H1 (cell line): Measurements from ENCODE around the gene CEP170. TPM values are rescaled to one million over a fixed set of nuclear protein-coding genes. Genes with fewer than 3 reads are reported as not detected.

Experiments used
- CTCF ChIA-PET: fragments of 300-600 bp; sonication (Branson Sonifier 250); formaldehyde crosslinking; loops from one replicate; lab custom pipeline; 2021; ENCODE audit not compliant: partially characterized antibody; lab: Charles Lee
- POLR2A ChIA-PET: fragments of 300-600 bp; sonication (Branson Sonifier 250); formaldehyde crosslinking; loops from one replicate; lab custom pipeline; 2021; ENCODE audit warnings: inconsistent platforms; ENCODE audit not compliant: partially characterized antibody; lab: Charles Lee
- DNase-seq, 2 experiments: peaks; one replicate each; pipeline versions ENCODE4 v3.0.0 to v3.0.0-alpha.2; 2010 to 2022; ENCODE audit warnings: low spot score in 2 of 2, low read depth in 1 of 2, mixed read lengths in 1 of 2
- FAIRE-seq: peaks from 2 replicates; lab custom pipeline; 2011; peaks lifted over from hg19 to GRCh38; lab: Jason Lieb, UNC
- H2AFZ ChIP-seq: 2 replicates; pipeline ENCODE4 v1.8.1; 2012; ENCODE audit warnings: low read length, inconsistent platforms
- H2AK5ac ChIP-seq: 2 replicates; pipeline ENCODE4 v1.6.1; 2013; ENCODE audit warnings: low read depth, low read length
- H2BK120ac ChIP-seq: replicated peaks from 2 replicates; pipeline ENCODE3; 2013; ENCODE audit warnings: low read depth, low read length, inconsistent platforms
- H2BK12ac ChIP-seq: 2 replicates; pipeline ENCODE4 v1.6.1; 2013; ENCODE audit warnings: low read depth, low read length
- H2BK15ac ChIP-seq: 2 replicates; pipeline ENCODE4 v1.6.1; 2013; ENCODE audit warnings: low read length
- H2BK20ac ChIP-seq: 2 replicates; pipeline ENCODE4 v1.6.1; 2013; ENCODE audit warnings: low read length
- H2BK5ac ChIP-seq: 2 replicates; pipeline ENCODE4 v1.6.1; 2013; ENCODE audit warnings: low read depth, low read length
- H3K14ac ChIP-seq: 2 replicates; pipeline ENCODE4 v1.6.1; 2013; ENCODE audit warnings: inconsistent platforms; ENCODE audit not compliant: insufficient read length
- H3K18ac ChIP-seq: 2 replicates; pipeline ENCODE4 v1.6.1; 2013; ENCODE audit warnings: low read length; ENCODE audit errors: extremely low read depth
- H3K23ac ChIP-seq: 2 replicates; pipeline ENCODE4 v1.6.1; 2013; ENCODE audit warnings: inconsistent platforms; ENCODE audit not compliant: insufficient read length
- H3K23me2 ChIP-seq: 2 replicates; pipeline ENCODE4 v1.6.1; 2013; ENCODE audit warnings: low read depth, low read length
- H3K27ac ChIP-seq: 2 replicates; pipeline ENCODE4 v1.6.1; 2011; ENCODE audit warnings: low read depth, low read length, inconsistent platforms
- H3K27me3 ChIP-seq, 4 experiments: replicated peaks in 1 of 4; 1 replicate in 1 of 4; 2 replicates in 3 of 4; pipeline versions ENCODE4 v1.6.1 to v1.8.1; 2011 to 2013; ENCODE audit warnings: low read length in 3 of 4, mild to moderate bottlenecking in 3 of 4, inconsistent platforms in 2 of 4, mixed read lengths in 2 of 4, moderate library complexity in 1 of 4; ENCODE audit not compliant: control insufficient read depth in 3 of 4, insufficient read depth in 3 of 4; ENCODE audit errors: extremely low read depth in 1 of 4
- H3K36me3 ChIP-seq, 4 experiments: 2 replicates each; pipeline versions ENCODE4 v1.6.1 to v1.8.1; 2011 to 2013; ENCODE audit warnings: mild to moderate bottlenecking in 4 of 4, low read length in 3 of 4, moderate library complexity in 2 of 4, control low read depth in 1 of 4, inconsistent platforms in 1 of 4; ENCODE audit not compliant: insufficient read depth in 4 of 4, control insufficient read depth in 2 of 4
- H3K4ac ChIP-seq: replicated peaks from 2 replicates; pipeline ENCODE3; 2013; ENCODE audit warnings: low read length, low read depth, mixed read lengths, inconsistent platforms; ENCODE audit not compliant: insufficient read length
- H3K4me1 ChIP-seq, 4 experiments: replicated peaks in 1 of 4; 1 replicate in 1 of 4; 2 replicates in 3 of 4; pipeline versions ENCODE4 v1.6.1 to v1.8.1; 2011 to 2013; ENCODE audit warnings: low read length in 3 of 4, inconsistent platforms in 2 of 4, mixed read lengths in 1 of 4; ENCODE audit not compliant: insufficient read depth in 4 of 4, control insufficient read depth in 3 of 4
- H3K4me2 ChIP-seq, 2 experiments: 2 replicates each; pipeline versions ENCODE4 v1.6.1 to v1.8.1; 2011 to 2013; ENCODE audit warnings: low read depth in 2 of 2, low read length in 2 of 2, control low read depth in 1 of 2, inconsistent platforms in 1 of 2, mild to moderate bottlenecking in 1 of 2; ENCODE audit not compliant: insufficient read depth in 1 of 2
- H3K4me3 ChIP-seq, 4 experiments: fragments of 200-600, 300-600 bp in 1 of 4; sonication (generic), shearing (Covaris generic), sonication (Bioruptor Twin) in 1 of 4; 2 replicates each; pipeline versions ENCODE4 v1.5.1 to v1.8.1; 2011 to 2016; ENCODE audit warnings: low read length in 4 of 4, low read depth in 3 of 4, control low read depth in 2 of 4, inconsistent platforms in 2 of 4, mild to moderate bottlenecking in 2 of 4, mixed read lengths in 1 of 4, moderate library complexity in 1 of 4; ENCODE audit not compliant: insufficient read depth in 2 of 4; ENCODE audit errors: extremely low read depth in 1 of 4
- H3K56ac ChIP-seq: replicated peaks from 2 replicates; pipeline ENCODE3; 2013; ENCODE audit warnings: low read depth, mild to moderate bottlenecking, mixed read lengths, low read length, inconsistent platforms; ENCODE audit not compliant: insufficient read length
- H3K79me1 ChIP-seq: 2 replicates; pipeline ENCODE4 v1.6.1; 2013; ENCODE audit warnings: low read depth, low read length, control low read depth
- H3K79me2 ChIP-seq, 2 experiments: 2 replicates each; pipeline versions ENCODE4 v1.6.1 to v1.8.1; 2012 to 2013; ENCODE audit warnings: low read length in 2 of 2, mild to moderate bottlenecking in 2 of 2, inconsistent platforms in 1 of 2; ENCODE audit not compliant: insufficient read depth in 2 of 2, control insufficient read depth in 1 of 2
- H3K9ac ChIP-seq, 4 experiments: replicated peaks in 1 of 4; 1 replicate in 1 of 4; 2 replicates in 3 of 4; pipeline versions ENCODE4 v1.6.1 to v1.8.1; 2011 to 2013; ENCODE audit warnings: low read depth in 3 of 4, low read length in 3 of 4, control low read depth in 2 of 4, mild to moderate bottlenecking in 2 of 4, moderate library complexity in 2 of 4, inconsistent platforms in 1 of 4; ENCODE audit errors: extremely low read depth in 1 of 4
- H3K9me3 ChIP-seq, 2 experiments: 2 replicates each; pipeline versions ENCODE4 v1.6.1 to v1.8.1; 2012 to 2013; ENCODE audit warnings: mild to moderate bottlenecking in 2 of 2, moderate library complexity in 2 of 2, control low read depth in 1 of 2, inconsistent platforms in 1 of 2, low read depth in 1 of 2, low read length in 1 of 2, mixed read lengths in 1 of 2; ENCODE audit not compliant: insufficient read depth in 2 of 2
- H4K20me1 ChIP-seq, 2 experiments: replicated peaks in 1 of 2; 2 replicates each; pipeline versions ENCODE3 to v1.8.1; 2011 to 2013; ENCODE audit warnings: inconsistent platforms in 2 of 2, low read length in 2 of 2, mild to moderate bottlenecking in 1 of 2; ENCODE audit not compliant: insufficient read depth in 2 of 2, control insufficient read depth in 1 of 2
- H4K5ac ChIP-seq: 2 replicates; pipeline ENCODE4 v1.6.1; 2013; ENCODE audit warnings: low read length, low read depth, mixed read lengths, inconsistent platforms; ENCODE audit not compliant: insufficient read length
- H4K8ac ChIP-seq: 2 replicates; pipeline ENCODE4 v1.8.0; 2013; ENCODE audit warnings: mild to moderate bottlenecking, moderate library complexity, low read length, inconsistent platforms; ENCODE audit not compliant: insufficient read depth; ENCODE audit errors: extremely low read depth
- H4K91ac ChIP-seq: replicated peaks from 2 replicates; pipeline ENCODE3; 2013; ENCODE audit warnings: low read length, mixed read lengths, inconsistent platforms; ENCODE audit not compliant: insufficient read length
- BACH1 ChIP-seq: IDR thresholded peaks from 2 replicates; pipeline ENCODE4 v1.6.1; 2012; ENCODE audit warnings: low read length, improper control_type of control experiment
- BCL11A ChIP-seq, 2 experiments: IDR thresholded peaks; one replicate each; pipeline ENCODE4 v1.6.1; 2011; ENCODE audit warnings: low read depth in 2 of 2, low read length in 2 of 2, mild to moderate bottlenecking in 2 of 2
- E2F6 ChIP-seq: IDR thresholded peaks from 2 replicates; pipeline ENCODE4 v1.6.1; 2012; ENCODE audit warnings: inconsistent platforms
- EGR1 ChIP-seq: IDR thresholded peaks from 2 replicates; pipeline ENCODE4 v1.6.1; 2011; ENCODE audit warnings: low read depth, low read length, borderline replicate concordance
- JUN ChIP-seq: IDR thresholded peaks from 2 replicates; pipeline ENCODE4 v1.6.1; 2011; ENCODE audit warnings: low read depth, mild to moderate bottlenecking, improper control_type of control experiment, low read length
- KDM4A ChIP-seq: IDR thresholded peaks from one replicate; pipeline ENCODE4 v1.7.1; 2012; ENCODE audit warnings: low read depth, mild to moderate bottlenecking, moderate library complexity, low read length, inconsistent platforms; ENCODE audit not compliant: severe bottlenecking
- MAFK ChIP-seq: IDR thresholded peaks from 2 replicates; pipeline ENCODE4 v1.6.1; 2012; ENCODE audit warnings: low read depth, mild to moderate bottlenecking, improper control_type of control experiment, low read length
- NANOG ChIP-seq: IDR thresholded peaks from 2 replicates; pipeline ENCODE4 v1.6.1; 2011; ENCODE audit warnings: low read length, low read depth, mild to moderate bottlenecking, inconsistent platforms; ENCODE audit not compliant: insufficient read depth, poor library complexity, severe bottlenecking
- NRF1 ChIP-seq: IDR thresholded peaks from 2 replicates; pipeline ENCODE4 v1.6.1; 2011; ENCODE audit warnings: mild to moderate bottlenecking, low read depth, low read length, improper control_type of control experiment
- SUZ12 ChIP-seq: fragments of 200-600 bp; sonication (generic); IDR thresholded peaks from 2 replicates; pipeline ENCODE4 v1.6.1; 2012; ENCODE audit warnings: mild to moderate bottlenecking, inconsistent platforms, low read length, moderate library complexity, mixed read lengths
- TBP ChIP-seq: IDR thresholded peaks from 2 replicates; pipeline ENCODE4 v1.6.1; 2011; ENCODE audit warnings: low read depth, low read length, improper control_type of control experiment
- TEAD4 ChIP-seq: IDR thresholded peaks from 2 replicates; pipeline ENCODE4 v1.6.1; 2012; ENCODE audit warnings: low read depth, low read length, inconsistent platforms, mixed read lengths
- ZNF274 ChIP-seq: IDR thresholded peaks from 2 replicates; pipeline ENCODE4 v1.7.0; 2012; ENCODE audit warnings: low read length, borderline replicate concordance; ENCODE audit errors: extremely low read depth
- WGBS, 2 experiments: shearing (Covaris generic) in 1 of 2; methylation state at CpG; one replicate each; pipeline versions ENCODE4 v1.1.6 to v1.1.7; 2013 to 2015; ENCODE audit warnings: low lambda C conversion rate in 2 of 2, mixed read lengths in 2 of 2, inconsistent platforms in 1 of 2, low coverage in 1 of 2, missing lambda C conversion rate in 1 of 2; ENCODE audit not compliant: insufficient replicate concordance in 2 of 2, insufficient coverage in 1 of 2, insufficient read length in 1 of 2; ENCODE audit errors: extremely low coverage in 1 of 2, missing lambda C conversion rate in 1 of 2; 5-methylcytosine and 5-hydroxymethylcytosine counted together
- polyA plus RNA-seq, 7 experiments: library from polyadenylated mRNA; depleted of rRNA in 3 of 7; stranded (reverse) in 5 of 7; unstranded in 2 of 7; fragments of >200 nt in 5 of 7; fragments of 200-250 nt in 2 of 7; gene quantifications; 1 replicate in 5 of 7; 2 replicates in 1 of 7; 4 replicates in 1 of 7; pipeline versions ENCODE4 v1.2.1 to v1.2.3, GENCODE V29; 2011 to 2013; ENCODE audit warnings: missing spikeins in 2 of 7, mixed read lengths in 2 of 7
- total RNA-seq: library from RNA; stranded (reverse); fragmentation: NEBNext Ultra II Directional; extraction: Animal tissue kit (Norgen Biotek cat#: 25700); gene quantifications from 2 replicates; pipeline ENCODE4 v1.2.1, GENCODE V29; 2021
- TF ChIP-seq, protein P1 (sequence below): IDR thresholded peaks from 2 replicates; pipeline ENCODE4 v1.6.1; 2011; ENCODE audit warnings: low read length, improper control_type of control experiment

The CEP170 gene
- total and polyA plus RNA-seq, 2 of the 8 experiments (the other 6 are each of a cell fraction or from before 2014, with no cell fraction given), result 33.1 to 97.2 TPM

DNA sequence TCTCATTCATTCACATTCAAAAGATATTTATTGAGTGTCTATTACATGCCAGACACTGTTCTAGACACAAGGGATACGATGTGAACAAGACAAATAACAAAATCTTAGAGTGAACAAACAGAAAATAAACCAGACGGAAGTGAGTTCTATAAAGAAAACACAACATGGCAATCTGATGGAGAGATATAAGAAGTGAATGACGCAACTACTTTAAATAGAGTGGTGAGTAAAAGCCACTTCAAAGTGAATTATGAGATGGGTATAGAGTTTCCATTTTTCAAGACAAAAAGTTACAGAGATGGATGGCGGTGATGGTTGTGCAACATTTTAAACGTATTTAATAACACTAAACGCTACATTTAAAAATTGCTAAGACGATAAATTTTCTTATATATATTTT, 75.4 kb downstream of the CEP170 start:
- Histone ChIP-seq H2BK5ac (no peak overlapping the region), H3K23me2 (no peaks in the 10 kb centered on the region), H3K4ac (no peak overlapping the region), H4K5ac (no peak overlapping the region), H3K18ac (no peak overlapping the region), H3K27me3 (no peaks in the 10 kb centered on the region), H3K36me3 (no peaks in the 10 kb centered on the region; a peak in 1 of 8 replicates), H4K8ac (no peak overlapping the region), H3K56ac (no peak overlapping the region), H3K79me1 (no peaks in the 10 kb centered on the region), H2BK15ac (no peak overlapping the region), H2BK12ac (no peak overlapping the region), H2BK20ac (no peak overlapping the region), H3K9me3 (no peaks in the 10 kb centered on the region), H3K14ac (no peak overlapping the region), H2AK5ac (no peak overlapping the region), H3K27ac (no peak overlapping the region), H2BK120ac (no peak overlapping the region), H3K9ac (no peak overlapping the region), H3K23ac (no peak overlapping the region), H3K4me3 (no peak overlapping the region), H4K20me1 (no peaks in the 10 kb centered on the region), H3K4me2 (no peak overlapping the region), H2AFZ (no peak overlapping the region), H3K79me2 (no peaks in the 10 kb centered on the region; a peak in 1 of 4 replicates), H3K4me1 (no peaks in the 10 kb centered on the region), H4K91ac (no peak overlapping the region)
- no peak for FAIRE-seq
- no peak for DNase-seq
- whole genome bisulfite sequencing, 2 experiments, result 79% methylated on average over 7 of the region's 7 CpGs; no CpG with 5 or more reads in 1 of the 2 experiments
- CTCF ChIA-PET, result no interaction called here
- POLR2A ChIA-PET, result no interaction called here
- TF ChIP-seq NANOG (no peak), JUN (no peak), BACH1 (no peak), TBP (no peak), BCL11A (IDR thresholded peaks at IDR 0.05; ENCODE audit: low read depth in 2 of 2, low read length in 2 of 2) (no peak), TEAD4 (no peak), KDM4A (no peak), MAFK (no peak), SUZ12 (no peak), E2F6 (no peak), ZNF274 (no peak), EGR1 (no peak), NRF1 (no peak)
- TF ChIP-seq, protein P1, sequence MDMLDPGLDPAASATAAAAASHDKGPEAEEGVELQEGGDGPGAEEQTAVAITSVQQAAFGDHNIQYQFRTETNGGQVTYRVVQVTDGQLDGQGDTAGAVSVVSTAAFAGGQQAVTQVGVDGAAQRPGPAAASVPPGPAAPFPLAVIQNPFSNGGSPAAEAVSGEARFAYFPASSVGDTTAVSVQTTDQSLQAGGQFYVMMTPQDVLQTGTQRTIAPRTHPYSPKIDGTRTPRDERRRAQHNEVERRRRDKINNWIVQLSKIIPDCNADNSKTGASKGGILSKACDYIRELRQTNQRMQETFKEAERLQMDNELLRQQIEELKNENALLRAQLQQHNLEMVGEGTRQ, result no peak
